Fibroblast of lung (primary cell): ENCODE data around the gene AAMP. TPM values are rescaled to one million over a fixed set of nuclear protein-coding genes. Genes with fewer than 3 reads are reported as not detected.

Experiments
- DNase-seq, 2 donors: peaks; one replicate each; pipeline versions ENCODE4 v3.0.0 to v3.0.0-alpha.2; 2010; ENCODE audit warnings: low read depth in 2 of 2
- H2AFZ ChIP-seq: 2 replicates; pipeline ENCODE4 v1.5.1; 2012; ENCODE audit warnings: low read length, control low read depth, inconsistent platforms
- H3K27ac ChIP-seq: 2 replicates; pipeline ENCODE4 v1.5.1; 2011; ENCODE audit warnings: low read length, control low read depth; ENCODE audit not compliant: insufficient read depth
- H3K27me3 ChIP-seq: 2 replicates; pipeline ENCODE4 v1.5.1; 2011; ENCODE audit warnings: mild to moderate bottlenecking, low read length; ENCODE audit not compliant: control insufficient read depth, insufficient read depth
- H3K36me3 ChIP-seq: 2 replicates; pipeline ENCODE4 v1.5.1; 2011; ENCODE audit warnings: low read length; ENCODE audit not compliant: control insufficient read depth, insufficient read depth
- H3K4me1 ChIP-seq: 2 replicates; pipeline ENCODE4 v1.5.1; 2011; ENCODE audit warnings: low read length; ENCODE audit not compliant: control insufficient read depth, insufficient read depth; ENCODE audit errors: extremely low read depth
- H3K4me2 ChIP-seq: 2 replicates; pipeline ENCODE4 v1.5.1; 2011; ENCODE audit warnings: low read length, control low read depth; ENCODE audit not compliant: insufficient read depth; ENCODE audit errors: extremely low read depth
- H3K4me3 ChIP-seq, 4 experiments: fragments of 200-600 bp in 1 of 4; sonication (generic) in 1 of 4; replicated peaks in 1 of 4; 2 replicates each; pipeline ENCODE4 v1.5.1; 2011 to 2016; ENCODE audit warnings: low read length in 4 of 4, low read depth in 3 of 4, mild to moderate bottlenecking in 3 of 4, control low read depth in 2 of 4, inconsistent platforms in 1 of 4, mixed read lengths in 1 of 4; ENCODE audit not compliant: insufficient read depth in 1 of 4; ENCODE audit errors: control extremely low read depth in 1 of 4
- H3K79me2 ChIP-seq: 2 replicates; pipeline ENCODE4 v1.5.1; 2012; ENCODE audit warnings: mild to moderate bottlenecking, low read length, inconsistent platforms; ENCODE audit not compliant: control insufficient read depth, insufficient read depth
- H3K9ac ChIP-seq: 2 replicates; pipeline ENCODE4 v1.5.1; 2011; ENCODE audit warnings: mild to moderate bottlenecking, low read length, control low read depth; ENCODE audit not compliant: insufficient read depth
- H3K9me3 ChIP-seq: 2 replicates; pipeline ENCODE4 v1.5.1; 2012; ENCODE audit warnings: low read depth, low read length; ENCODE audit not compliant: control insufficient read depth, insufficient read depth
- H4K20me1 ChIP-seq: 2 replicates; pipeline ENCODE4 v1.5.1; 2011; ENCODE audit warnings: low read length; ENCODE audit not compliant: control insufficient read depth, insufficient read depth; ENCODE audit errors: extremely low read depth
- EZH2 ChIP-seq: IDR thresholded peaks from 2 replicates; pipeline ENCODE4 v1.5.1; 2012; ENCODE audit warnings: low read length, control low read depth, mild to moderate bottlenecking; ENCODE audit errors: missing control alignments
- polyA plus RNA-seq, 2 donors: library from polyadenylated mRNA; depleted of rRNA in 1 of 2; stranded (reverse) in 1 of 2; unstranded in 1 of 2; fragments of >200 nt; gene quantifications; 2 replicates each; pipeline ENCODE4 v1.2.1, GENCODE V29; 2011 to 2012; ENCODE audit warnings: missing spikeins in 1 of 2
- total RNA-seq: library from RNA; depleted of rRNA; stranded (reverse); fragments of >200 nt; gene quantifications from 2 replicates; pipeline ENCODE4 v1.2.1, GENCODE V29; 2014
- TF ChIP-seq, protein P1 (sequence below), 2 donors: IDR thresholded peaks in 1 of 2; conservative IDR thresholded peaks in 1 of 2; 1 replicate in 1 of 2; 2 replicates in 1 of 2; pipeline ENCODE4 v1.5.1; 2011 to 2012; ENCODE audit warnings: low read length in 2 of 2, control low read depth in 1 of 2, inconsistent platforms in 1 of 2, low read depth in 1 of 2, mild to moderate bottlenecking in 1 of 2

AAMP gene
- total and polyA plus RNA-seq, 2 donors (not counting 1 experiment from before 2014, with no cell fraction given) = 53.1 to 110 TPM

DNA sequence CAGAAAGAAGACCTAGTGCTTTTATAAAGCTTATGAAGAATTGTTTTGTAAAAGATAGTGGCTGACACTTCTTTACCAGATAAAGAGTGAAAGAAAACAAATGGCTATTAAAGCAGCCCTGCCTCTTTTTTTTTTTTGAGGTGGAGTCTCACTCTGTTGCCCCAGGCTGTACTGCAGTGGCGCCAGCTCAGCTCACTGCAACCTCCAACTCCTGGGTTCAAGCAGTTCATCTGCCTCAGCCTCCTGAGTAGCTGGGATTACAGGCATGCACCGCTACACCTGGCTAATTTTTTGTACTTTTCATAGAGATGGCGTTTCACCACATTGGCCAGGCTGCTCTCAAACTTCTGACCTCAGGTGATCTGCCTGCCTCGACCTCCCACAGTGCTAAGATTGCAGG, 40.1 kb downstream of the AAMP start:
- Histone ChIP-seq H3K36me3 (peaks cover 12% of the 10 kb centered on the region), H2AFZ (no peak overlapping the region), H3K79me2 (peaks cover 44% of the 10 kb centered on the region), H4K20me1 (no peaks in the 10 kb centered on the region), H3K9me3 (no peaks in the 10 kb centered on the region), H3K4me1 (peaks cover 13% of the 10 kb centered on the region), H3K4me3 (no peak overlapping the region), H3K9ac (no peak overlapping the region), H3K27me3 (no peaks in the 10 kb centered on the region), H3K4me2 (no peak overlapping the region), H3K27ac (no peak overlapping the region)
- TF ChIP-seq, protein P1, sequence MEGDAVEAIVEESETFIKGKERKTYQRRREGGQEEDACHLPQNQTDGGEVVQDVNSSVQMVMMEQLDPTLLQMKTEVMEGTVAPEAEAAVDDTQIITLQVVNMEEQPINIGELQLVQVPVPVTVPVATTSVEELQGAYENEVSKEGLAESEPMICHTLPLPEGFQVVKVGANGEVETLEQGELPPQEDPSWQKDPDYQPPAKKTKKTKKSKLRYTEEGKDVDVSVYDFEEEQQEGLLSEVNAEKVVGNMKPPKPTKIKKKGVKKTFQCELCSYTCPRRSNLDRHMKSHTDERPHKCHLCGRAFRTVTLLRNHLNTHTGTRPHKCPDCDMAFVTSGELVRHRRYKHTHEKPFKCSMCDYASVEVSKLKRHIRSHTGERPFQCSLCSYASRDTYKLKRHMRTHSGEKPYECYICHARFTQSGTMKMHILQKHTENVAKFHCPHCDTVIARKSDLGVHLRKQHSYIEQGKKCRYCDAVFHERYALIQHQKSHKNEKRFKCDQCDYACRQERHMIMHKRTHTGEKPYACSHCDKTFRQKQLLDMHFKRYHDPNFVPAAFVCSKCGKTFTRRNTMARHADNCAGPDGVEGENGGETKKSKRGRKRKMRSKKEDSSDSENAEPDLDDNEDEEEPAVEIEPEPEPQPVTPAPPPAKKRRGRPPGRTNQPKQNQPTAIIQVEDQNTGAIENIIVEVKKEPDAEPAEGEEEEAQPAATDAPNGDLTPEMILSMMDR (conservative IDR thresholded peaks at IDR 0.05 in 1 of 2, IDR thresholded peaks at IDR 0.05 in 1 of 2; ENCODE audit: low read depth in 1 of 2, low read length in 2 of 2) = no peak
- no peak for TF ChIP-seq EZH2
- DNase-seq = no peak

DNA sequence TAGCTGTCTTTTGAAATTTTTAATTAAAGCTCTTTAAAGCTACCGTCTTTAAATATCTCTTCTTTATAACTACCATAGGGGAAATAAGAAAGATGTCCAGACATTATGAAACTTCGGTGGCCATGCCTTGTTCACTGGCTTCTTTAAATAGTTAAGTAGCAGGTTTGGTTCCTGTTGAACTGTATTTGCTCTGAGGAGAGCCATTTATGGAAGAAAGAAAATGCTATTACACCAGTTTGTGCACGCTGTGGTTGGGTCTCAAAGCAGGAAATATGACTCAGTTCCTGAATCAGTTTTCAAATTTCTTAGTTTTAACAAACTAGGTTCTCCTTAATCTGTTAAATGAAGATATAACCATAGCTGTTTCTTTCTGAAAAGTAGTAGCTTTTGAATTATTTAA, 40.7 kb downstream of the AAMP start:
- Histone ChIP-seq H3K9ac (no peak overlapping the region), H4K20me1 (no peaks in the 10 kb centered on the region), H3K4me3 (no peak overlapping the region), H3K79me2 (peaks cover 50% of the 10 kb centered on the region), H2AFZ (no peak overlapping the region), H3K36me3 (peaks cover 14% of the 10 kb centered on the region), H3K9me3 (no peaks in the 10 kb centered on the region), H3K27ac (no peak overlapping the region), H3K4me1 (peaks cover 13% of the 10 kb centered on the region), H3K4me2 (peak overlapping the region; percentile 11), H3K27me3 (no peaks in the 10 kb centered on the region)
- peak; percentile 82 to 92 for DNase-seq
- TF ChIP-seq, protein P1 (conservative IDR thresholded peaks at IDR 0.05 in 1 of 2, IDR thresholded peaks at IDR 0.05 in 1 of 2; ENCODE audit: low read depth in 1 of 2, low read length in 2 of 2) = no peak
- no peak for TF ChIP-seq EZH2

DNA sequence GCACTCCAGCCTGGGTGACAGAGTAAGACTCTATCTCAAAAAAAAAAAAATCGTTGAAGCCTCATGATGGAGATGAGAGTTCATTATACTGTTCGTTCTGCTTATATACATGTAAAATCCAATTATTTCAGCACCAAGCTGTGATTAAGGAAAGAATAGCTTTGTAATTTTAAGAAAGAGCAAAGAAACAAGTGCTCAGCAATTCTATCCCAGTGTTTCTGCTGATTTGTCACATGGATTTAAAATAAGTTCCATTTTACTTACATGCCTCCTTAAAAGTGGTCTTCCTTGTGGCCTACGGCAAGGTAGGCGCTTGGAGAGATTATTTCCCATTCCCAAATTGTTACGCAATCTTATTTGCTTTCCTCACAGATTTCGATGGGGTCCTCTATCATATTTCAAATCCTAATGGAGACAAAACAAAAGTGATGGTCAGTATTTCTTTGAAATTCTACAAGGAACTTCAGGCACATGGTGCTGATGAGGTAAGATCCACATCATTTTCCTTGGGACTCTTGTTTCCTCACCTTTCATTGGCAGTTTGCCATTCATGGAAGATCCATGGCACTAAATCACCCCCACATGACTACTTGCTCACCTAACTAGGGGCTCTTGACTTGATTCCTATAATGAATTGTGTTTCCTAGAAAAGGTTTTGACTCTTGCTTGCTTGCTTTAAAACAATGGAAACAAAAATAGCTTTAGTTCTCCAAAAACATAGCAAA, 41.4 kb downstream of the AAMP start:
- peak in 1 of 2 donors; percentile 43 for DNase-seq
- Histone ChIP-seq H3K4me2 (peak overlapping the region; percentile 11), H4K20me1 (no peaks in the 10 kb centered on the region), H3K79me2 (peaks cover 57% of the 10 kb centered on the region), H3K4me3 (no peak overlapping the region), H3K27me3 (no peaks in the 10 kb centered on the region), H3K36me3 (peaks cover 14% of the 10 kb centered on the region), H3K4me1 (peaks cover 13% of the 10 kb centered on the region), H3K9ac (no peak overlapping the region), H3K27ac (peak overlapping the region; percentile 9), H2AFZ (no peak overlapping the region), H3K9me3 (no peaks in the 10 kb centered on the region)
- TF ChIP-seq EZH2 = no peak
- TF ChIP-seq, protein P1 (conservative IDR thresholded peaks at IDR 0.05 in 1 of 2, IDR thresholded peaks at IDR 0.05 in 1 of 2; ENCODE audit: low read depth in 1 of 2, low read length in 2 of 2) = no peak
